ENCODE results near the gene BPIFB4. TPM values are rescaled to one million over a fixed set of nuclear protein-coding genes. Genes with fewer than 3 reads are reported as not detected.
"Not testable (repeated sequence)": the region's sequence is repeated elsewhere in the genome, so short reads cannot be mapped to it uniquely, and the experiment has no call there.

Gene BPIFB4
- total and polyA plus RNA-seq, 9 of the 15 experiments (the other 6 are each of a cell fraction or from before 2014, with no cell fraction given): not detected

GRCh38 chr20:33095902-33096584, 16.6 kb downstream of the BPIFB4 start (continued):
- TF ChIP-seq ZNF609 (CRISPR knock-in tag; IDR thresholded peaks at IDR 0.05; ENCODE audit: borderline replicate concordance): 0 out of 2 replicates have a peak, but pooled peaks have one; percentile 23
- TF ChIP-seq USF1 (CRISPR knock-in tag; IDR thresholded peaks at IDR 0.05): peak; percentile 58
- TF ChIP-seq USF2 (CRISPR knock-in tag; IDR thresholded peaks at IDR 0.05): 0 out of 2 replicates have a peak, but pooled peaks have one; percentile 4
- TF ChIP-seq JUND (IDR thresholded peaks at IDR 0.05; ENCODE audit: borderline replicate concordance, low read depth, low read length): 0 out of 2 replicates have a peak, but pooled peaks have one; percentile 16
- TF ChIP-seq JUND (tag; IDR thresholded peaks at IDR 0.05; ENCODE audit: borderline replicate concordance, low read depth, low read length): not testable (repeated sequence)
- TF ChIP-seq CTBP1 (IDR thresholded peaks at IDR 0.05; ENCODE audit: borderline replicate concordance): 0 out of 2 replicates have a peak, but pooled peaks have one; percentile 27
- peak; percentile 38 to 46; a peak in 1 of 4 replicates for TF ChIP-seq MNT (conservative IDR thresholded peaks at IDR 0.05)

All from K562 (cell line).